Calu3 (cell line): ENCODE results near the gene MYBPH. TPM values are rescaled to one million over a fixed set of nuclear protein-coding genes. Genes with fewer than 3 reads are reported as not detected.

Experiments used
- BruUV-seq: library from RNA; stranded (reverse); fragments of 400-500 nt; replicated peaks from 2 replicates; lab custom pipeline; 2021; lab: Mats Ljungman, UMichigan
- CTCF ChIA-PET: fragments of 300-600 bp; sonication (Branson Sonifier 250); formaldehyde crosslinking; loops from one replicate; lab custom pipeline; 2022; ENCODE audit warnings: antibody characterized with exemption; lab: Charles Lee
- DNase-seq: peaks from one replicate; pipeline ENCODE4 v3.0.0; 2022
- H3K27ac Mint-ChIP-seq: one replicate; pipeline ENCODE4 v1.8.0; 2022; ENCODE audit warnings: mixed read lengths; ENCODE audit not compliant: unreplicated experiment
- H3K27me3 Mint-ChIP-seq: one replicate; pipeline ENCODE4 v1.8.0; 2022; ENCODE audit warnings: mixed read lengths; ENCODE audit not compliant: unreplicated experiment
- H3K36me3 Mint-ChIP-seq: one replicate; pipeline ENCODE4 v1.8.0; 2022; ENCODE audit warnings: mild to moderate bottlenecking, moderate library complexity, mixed read lengths; ENCODE audit not compliant: insufficient read depth, unreplicated experiment
- H3K4me1 Mint-ChIP-seq: one replicate; pipeline ENCODE4 v1.8.0; 2022; ENCODE audit warnings: mild to moderate bottlenecking, low read depth, mixed read lengths; ENCODE audit not compliant: unreplicated experiment
- H3K4me3 Mint-ChIP-seq: one replicate; pipeline ENCODE4 v1.8.0; 2022; ENCODE audit warnings: mild to moderate bottlenecking, low read depth, moderate library complexity, mixed read lengths; ENCODE audit not compliant: unreplicated experiment
- H3K9me3 Mint-ChIP-seq: one replicate; pipeline ENCODE4 v1.8.0; 2022; ENCODE audit warnings: low read depth, mixed read lengths; ENCODE audit not compliant: unreplicated experiment
- CTCF ChIP-seq: fragments of 200-600 bp; IDR thresholded peaks from one replicate; pipeline ENCODE4 v1.8.0; 2022; ENCODE audit warnings: antibody characterized with exemption; ENCODE audit not compliant: unreplicated experiment
- intact Hi-C: fragments of 100-400 bp; cut with micrococcal nuclease; formaldehyde crosslinking; loops from one replicate; pipeline ENCODE4 v1.10.0; 2022; ENCODE audit not compliant: unreplicated experiment
- total RNA-seq: library from RNA; stranded (reverse); gene quantifications from 2 replicates; pipeline ENCODE4 v1.2.3, GENCODE V29; 2022

MYBPH gene
- total RNA-seq, 1 experiment from 2014 or later = not detected

GRCh38 chr1:203177470-203178039 is 1.9 kb upstream of the MYBPH start:
- no peaks in the 10 kb centered on the region for H3K4me1 Mint-ChIP-seq
- no peaks in the 10 kb centered on the region for H3K36me3 Mint-ChIP-seq

GRCh38 chr1:203177036-203177405 is 1.4 kb upstream of the MYBPH start:
- intact Hi-C loops = no loop called here
- H3K27me3 Mint-ChIP-seq = peaks cover 85% of the 10 kb centered on the region
- H3K27ac Mint-ChIP-seq = no peak overlapping the region
- H3K4me3 Mint-ChIP-seq = no peak overlapping the region
- H3K4me1 Mint-ChIP-seq = no peaks in the 10 kb centered on the region
- BruUV-seq = no TSS peak
- DNase-seq = no peak
- no peaks in the 10 kb centered on the region for H3K36me3 Mint-ChIP-seq
- H3K9me3 Mint-ChIP-seq = no peaks in the 10 kb centered on the region
- CTCF ChIA-PET = interaction anchor here (0.7 kb wide), 1 partner anchor 28 kb away, joined by 3 read pairs; no protein-coding TSS in a partner anchor
- no peak for TF ChIP-seq CTCF

More at GRCh38 chr1:203177470-203178039, 1.9 kb upstream of the MYBPH start:
- CTCF ChIA-PET = no interaction called here
- BruUV-seq = no TSS peak
- no peaks in the 10 kb centered on the region for H3K9me3 Mint-ChIP-seq
- intact Hi-C loops = no loop called here
- no peak for DNase-seq
- no peak overlapping the region for H3K4me3 Mint-ChIP-seq
- H3K27ac Mint-ChIP-seq = no peak overlapping the region
- no peak for TF ChIP-seq CTCF
- peaks cover 90% of the 10 kb centered on the region for H3K27me3 Mint-ChIP-seq

GRCh38 chr1:203176273-203177035 is 828 bp upstream of the MYBPH start:
- no peak overlapping the region for H3K27ac Mint-ChIP-seq

GRCh38 chr1:203175827-203176241 is 208 bp upstream of the MYBPH start:
- Mint-ChIP-seq H3K27ac (no peak overlapping the region), H3K4me1 (no peaks in the 10 kb centered on the region), H3K36me3 (no peaks in the 10 kb centered on the region), H3K9me3 (no peaks in the 10 kb centered on the region), H3K27me3 (peaks cover 83% of the 10 kb centered on the region), H3K4me3 (no peak overlapping the region)
- no TSS peak for BruUV-seq
- no peak for TF ChIP-seq CTCF
- CTCF ChIA-PET = interaction anchor here (1.1 kb wide), 1 partner anchor 58 kb away, joined by 4 read pairs; no protein-coding TSS in a partner anchor
- no peak for DNase-seq
- intact Hi-C loops = no loop called here

More at GRCh38 chr1:203176273-203177035, 828 bp upstream of the MYBPH start:
- Mint-ChIP-seq H3K4me3 (no peak overlapping the region), H3K4me1 (no peaks in the 10 kb centered on the region), H3K27me3 (peaks cover 83% of the 10 kb centered on the region), H3K36me3 (no peaks in the 10 kb centered on the region), H3K9me3 (no peaks in the 10 kb centered on the region)
- CTCF ChIA-PET = interaction anchor here (0.7 to 1.1 kb wide), 2 partner anchors 28 to 59 kb away, joined by 3 to 4 read pairs; no protein-coding TSS in a partner anchor
- no peak for DNase-seq
- BruUV-seq = no TSS peak
- TF ChIP-seq CTCF = no peak
- intact Hi-C loops = no loop called here
